CD4-positive, alpha-beta T cell treated with Interleukin-15 for 4 hours (primary cell): ENCODE data around the gene PPDPF.
"Not testable (repeated sequence)": the region's sequence is repeated elsewhere in the genome, so short reads cannot be mapped to it uniquely, and the experiment has no call there.

Experiments used
- DNase-seq: peaks from one replicate; pipeline ENCODE4 v3.0.0-alpha.2; 2020; ENCODE audit warnings: low spot score

PPDPF gene

GRCh38 chr20:63551068-63551467 lies 30.5 kb downstream of the PPDPF start:
- no peak for DNase-seq

- DNase-seq: peak; percentile 56
These were observed 32.1 kb downstream of the PPDPF start for GRCh38 chr20:63552481-63553249.

- DNase-seq: peak; percentile 89
These were observed 32.8 kb downstream of the PPDPF start for GRCh38 chr20:63553251-63553932.

GRCh38 chr20:63553933-63554290 lies 33.3 kb downstream of the PPDPF start, which contains the start of gene FNDC11:
TSS of gene FNDC11 (plus strand) at chr20:63554159. CDS start at chr20:63555664, 1,505 bp downstream.
- DNase-seq: peak; percentile 31

- no peak for DNase-seq
These were observed 34.1 kb downstream of the PPDPF start for GRCh38 chr20:63554361-63555278.

GRCh38 chr20:63555661-63556381 lies 35.3 kb downstream of the PPDPF start:
- no peak for DNase-seq

- no peak for DNase-seq
These were observed 36.4 kb downstream of the PPDPF start for GRCh38 chr20:63556873-63557478.

- no peak for DNase-seq
These were observed 36.9 kb downstream of the PPDPF start for GRCh38 chr20:63557481-63557891.

GRCh38 chr20:63558804-63559484 lies 38.4 kb downstream of the PPDPF start:
- no peak for DNase-seq

GRCh38 chr20:63559485-63560332 lies 39.1 kb downstream of the PPDPF start:
- not testable (repeated sequence) for DNase-seq

- no peak for DNase-seq
These were observed 39.8 kb downstream of the PPDPF start for GRCh38 chr20:63560333-63560805.

- no peak for DNase-seq
These were observed 40.5 kb downstream of the PPDPF start for GRCh38 chr20:63560856-63561609.

GRCh38 chr20:63561624-63562396 lies 41.2 kb downstream of the PPDPF start:
- no peak for DNase-seq

- DNase-seq: no peak
These were observed 42.1 kb downstream of the PPDPF start for GRCh38 chr20:63562461-63563224.

GRCh38 chr20:63563225-63563935 lies 42.8 kb downstream of the PPDPF start:
- DNase-seq: no peak

- no peak for DNase-seq
These were observed 43.7 kb downstream of the PPDPF start for GRCh38 chr20:63564036-63564810.
